LNCAP (cell line): ENCODE measurements around the gene CILP2.

Experiments
- TF ChIP-seq, protein P1 (sequence below): fragments of 450-650 bp; IDR thresholded peaks from 2 replicates; pipeline ENCODE4 v1.5.1; 2017; ENCODE audit warnings: mild to moderate bottlenecking

CILP2 gene

DNA sequence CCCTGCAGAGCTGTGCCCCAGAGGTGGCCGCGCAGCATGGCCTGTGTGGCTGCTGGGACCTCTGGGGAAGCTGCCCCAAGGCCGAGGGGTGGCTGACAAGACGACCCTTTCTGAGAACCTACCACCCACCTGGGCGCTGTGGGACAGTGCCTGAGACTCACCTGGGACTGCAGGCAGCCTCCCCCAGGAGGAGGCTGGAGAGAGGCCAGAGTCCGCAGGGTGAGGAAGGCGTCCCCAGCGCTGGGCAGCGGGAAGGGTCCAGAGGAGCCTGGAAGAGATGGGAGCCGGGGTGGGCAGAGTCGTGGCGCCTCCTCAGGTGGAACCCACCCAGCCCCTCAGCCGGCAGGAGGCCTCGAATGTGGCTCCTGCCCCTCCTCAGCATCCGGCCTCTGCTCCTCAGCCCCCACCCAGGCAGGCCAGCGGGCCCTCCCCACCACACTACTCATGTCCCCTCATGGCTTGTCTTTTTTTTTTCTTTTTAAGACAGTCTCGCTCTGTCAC is 25.3 kb downstream of the CILP2 start:
- TF ChIP-seq, protein P1, sequence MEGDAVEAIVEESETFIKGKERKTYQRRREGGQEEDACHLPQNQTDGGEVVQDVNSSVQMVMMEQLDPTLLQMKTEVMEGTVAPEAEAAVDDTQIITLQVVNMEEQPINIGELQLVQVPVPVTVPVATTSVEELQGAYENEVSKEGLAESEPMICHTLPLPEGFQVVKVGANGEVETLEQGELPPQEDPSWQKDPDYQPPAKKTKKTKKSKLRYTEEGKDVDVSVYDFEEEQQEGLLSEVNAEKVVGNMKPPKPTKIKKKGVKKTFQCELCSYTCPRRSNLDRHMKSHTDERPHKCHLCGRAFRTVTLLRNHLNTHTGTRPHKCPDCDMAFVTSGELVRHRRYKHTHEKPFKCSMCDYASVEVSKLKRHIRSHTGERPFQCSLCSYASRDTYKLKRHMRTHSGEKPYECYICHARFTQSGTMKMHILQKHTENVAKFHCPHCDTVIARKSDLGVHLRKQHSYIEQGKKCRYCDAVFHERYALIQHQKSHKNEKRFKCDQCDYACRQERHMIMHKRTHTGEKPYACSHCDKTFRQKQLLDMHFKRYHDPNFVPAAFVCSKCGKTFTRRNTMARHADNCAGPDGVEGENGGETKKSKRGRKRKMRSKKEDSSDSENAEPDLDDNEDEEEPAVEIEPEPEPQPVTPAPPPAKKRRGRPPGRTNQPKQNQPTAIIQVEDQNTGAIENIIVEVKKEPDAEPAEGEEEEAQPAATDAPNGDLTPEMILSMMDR: no peak

DNA sequence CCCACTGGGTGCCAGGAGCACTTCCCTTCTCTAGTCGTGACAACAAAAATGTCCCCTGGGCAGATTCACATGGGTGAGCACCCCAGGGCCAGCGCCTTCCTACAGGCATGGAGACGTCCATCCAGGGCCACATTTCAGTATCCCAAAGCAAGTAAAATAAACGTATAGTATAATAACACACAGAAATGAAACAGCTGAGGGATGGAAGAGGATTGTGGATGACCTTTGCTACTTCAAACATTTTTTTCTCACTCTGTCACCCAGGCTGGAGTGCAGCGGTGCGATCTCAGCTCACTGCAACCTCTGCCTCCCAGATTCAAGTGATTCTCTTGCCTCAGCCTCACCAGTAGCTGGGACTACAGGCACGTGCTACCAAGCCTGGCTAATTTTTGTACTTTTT is 28.2 kb downstream of the CILP2 start:
- TF ChIP-seq, protein P1: no peak

DNA sequence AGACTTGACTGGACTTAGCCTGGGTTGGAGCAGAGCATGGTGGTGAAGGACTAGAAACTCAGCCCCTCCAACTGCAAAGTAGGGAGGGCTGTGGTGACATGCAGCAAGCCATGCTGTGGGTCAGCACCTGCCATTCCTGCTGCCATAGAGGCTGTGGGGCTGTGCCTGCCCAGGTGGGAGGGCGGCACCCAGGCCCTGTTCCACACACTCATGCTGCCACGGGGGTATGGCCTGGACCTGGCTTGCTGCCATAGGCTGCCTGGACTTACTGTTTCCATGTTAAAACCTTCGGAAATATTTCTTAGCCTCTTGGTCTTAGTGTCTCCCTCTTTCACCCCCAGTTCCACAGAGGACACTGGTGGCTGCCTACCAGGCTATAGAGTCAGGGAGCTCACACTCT is 29.3 kb downstream of the CILP2 start:
- TF ChIP-seq, protein P1: no peak

DNA sequence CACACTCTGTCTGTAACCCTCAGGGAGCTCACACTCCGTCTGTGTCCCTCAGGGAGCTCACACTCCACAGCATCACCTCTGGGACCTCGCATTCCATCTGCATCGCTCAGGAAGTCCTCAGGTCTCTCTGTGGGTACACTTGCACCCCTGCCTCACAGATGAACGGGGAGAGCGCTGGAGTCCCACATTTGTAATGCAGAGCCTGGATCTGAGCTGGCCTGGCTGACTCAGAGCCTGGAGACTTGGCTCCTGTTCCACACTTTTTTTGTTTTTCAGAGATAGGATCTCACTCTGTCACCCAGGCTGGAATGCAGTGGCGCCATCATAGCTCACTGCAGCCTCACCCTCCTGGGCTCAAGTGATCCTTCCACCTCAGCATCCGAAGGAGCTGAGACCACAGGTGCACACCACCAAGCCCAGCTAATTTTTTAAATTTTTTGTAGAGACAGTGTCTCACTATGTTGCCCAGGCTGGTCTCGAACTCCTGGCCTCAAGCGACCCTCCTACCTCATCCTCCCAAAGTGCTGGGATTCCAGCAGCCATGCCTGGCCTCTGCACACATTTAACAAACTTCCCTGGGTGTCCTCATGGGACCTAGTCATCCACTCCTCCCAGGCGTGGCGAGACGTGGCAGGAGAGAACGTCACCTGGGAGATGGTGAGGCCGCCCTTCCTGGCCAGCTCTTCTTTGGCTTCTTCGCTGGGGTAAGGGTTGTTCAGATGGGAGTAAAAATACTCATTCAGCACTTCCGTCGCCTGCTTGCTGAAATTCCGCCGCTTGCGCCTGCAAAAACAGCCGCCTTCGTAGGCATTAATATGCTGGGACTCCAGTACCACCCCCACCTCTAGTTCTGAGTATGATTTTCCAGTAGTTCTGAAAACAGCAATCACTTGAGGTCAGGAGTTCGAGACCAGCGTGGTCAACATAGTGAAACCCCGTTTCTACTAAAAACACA is 31.0 kb downstream of the CILP2 start:
- TF ChIP-seq, protein P1: no peak

DNA sequence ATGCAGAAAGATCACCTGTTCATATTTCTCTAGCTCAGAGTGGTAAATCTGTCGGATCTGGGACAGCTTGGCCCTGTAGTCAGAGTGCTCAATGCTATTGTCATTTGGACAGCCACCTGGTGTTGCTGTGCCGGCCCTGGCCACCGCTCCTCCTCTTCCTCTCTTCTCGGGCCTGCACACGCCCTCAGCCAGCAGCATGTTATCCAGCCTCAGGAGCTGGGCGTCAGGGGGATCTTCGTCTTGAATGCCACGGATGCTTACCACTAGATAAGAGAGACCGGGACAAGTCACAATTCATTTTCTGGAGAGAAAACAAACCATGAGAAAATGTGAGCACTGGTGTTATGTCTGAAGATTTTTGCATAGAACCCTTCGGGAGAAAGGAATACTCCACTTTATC is 32.5 kb downstream of the CILP2 start:
- TF ChIP-seq, protein P1: no peak

DNA sequence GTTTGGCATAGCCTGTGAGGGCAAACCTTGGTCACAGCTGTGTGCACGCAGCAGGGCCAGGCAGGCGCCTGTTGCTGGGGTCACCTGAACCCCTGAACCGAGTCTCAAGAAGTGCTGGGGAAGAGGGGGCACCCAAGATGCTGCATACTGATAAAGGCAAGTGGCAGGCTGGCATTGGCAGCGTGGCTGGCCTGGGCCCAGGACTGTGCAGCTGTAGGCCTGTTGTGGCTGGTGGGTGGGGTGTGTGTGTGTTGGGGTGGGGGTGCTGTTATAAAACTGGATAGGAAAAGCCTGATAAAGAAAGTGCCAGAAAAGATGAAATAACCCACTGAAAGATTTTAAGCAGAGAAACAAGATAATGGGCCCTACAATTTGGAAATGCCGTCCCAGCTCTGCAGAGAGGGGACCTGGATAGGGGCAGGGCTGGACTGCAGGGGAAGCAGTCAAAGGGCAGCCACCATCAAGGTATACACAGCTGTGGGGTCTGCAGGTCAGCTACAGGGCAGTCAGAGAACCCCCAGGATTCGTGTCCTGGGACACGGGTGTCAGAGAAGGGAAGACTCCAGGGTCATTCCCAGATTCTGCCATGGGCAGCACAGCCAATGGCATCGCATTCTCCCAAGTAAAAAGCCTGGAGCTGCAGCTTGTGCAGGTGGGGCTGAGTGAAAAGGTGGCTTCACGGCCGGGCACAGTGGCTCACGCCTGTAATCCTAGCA is 33.2 kb downstream of the CILP2 start:
- TF ChIP-seq, protein P1: no peak

DNA sequence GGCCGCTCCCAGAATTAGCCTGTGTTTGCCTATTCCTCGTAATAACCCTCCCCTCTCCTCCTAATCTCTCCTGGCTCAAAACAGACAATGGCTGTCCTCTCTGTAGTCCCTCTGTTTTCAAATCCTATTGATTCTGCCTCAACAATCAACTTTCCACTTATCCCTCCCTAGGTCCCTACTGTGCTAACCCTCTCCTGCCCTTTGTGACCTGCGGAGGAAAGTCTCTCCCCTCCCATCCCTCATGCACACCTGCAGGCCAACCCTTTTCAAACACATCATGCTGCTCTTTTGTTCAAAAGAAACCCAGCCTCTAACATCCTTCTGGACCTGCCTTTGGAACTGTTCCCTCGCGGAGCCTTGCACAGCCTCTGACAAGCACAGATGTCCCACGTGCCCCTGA is 37.3 kb downstream of the CILP2 start:
- TF ChIP-seq, protein P1: no peak
